ENCODE data around the gene LTBP1. TPM values are rescaled to one million over a fixed set of nuclear protein-coding genes. Genes with fewer than 3 reads are reported as not detected.

The LTBP1 gene
- total and polyA plus RNA-seq, 2 experiments from 2014 or later: 15.7 to 49.8 TPM

GRCh38 chr2:33240178-33240577, 293.4 kb downstream of the LTBP1 start:
- no peaks in the 10 kb centered on the region for H3K27me3 Mint-ChIP-seq (ENCODE audit: insufficient read depth, low read depth, poor library complexity)
- H4K20me1 ChIP-seq (replicated peaks; ENCODE audit: insufficient read depth): no peaks in the 10 kb centered on the region
- no peaks in the 10 kb centered on the region for H3F3A ChIP-seq (replicated peaks; ENCODE audit: low read depth)
- no peak for TF ChIP-seq CTCF (conservative IDR thresholded peaks at IDR 0.05; ENCODE audit: low read depth in 2 of 2)
- no peak for TF ChIP-seq ETS1 (IDR thresholded peaks at IDR 0.05)
- TF ChIP-seq EZH2phosphoT487 (IDR thresholded peaks at IDR 0.05; ENCODE audit: unreplicated experiment): no peak
- TF ChIP-seq CREB1 (CRISPR knock-in tag; IDR thresholded peaks at IDR 0.05; ENCODE audit: low read depth): no peak
- no peak for TF ChIP-seq ZNF462 (CRISPR knock-in tag; IDR thresholded peaks at IDR 0.05)
- no peaks in the 10 kb centered on the region for H3K36me3 ChIP-seq (ENCODE audit: insufficient read depth)
- H3K4me2 ChIP-seq: no peak overlapping the region
- no peaks in the 10 kb centered on the region for H3K4me1 ChIP-seq (ENCODE audit: insufficient read depth)
- no peak overlapping the region for H3K27ac ChIP-seq (ENCODE audit: low read depth)
- H3K27me3 ChIP-seq (ENCODE audit: insufficient read depth): no peaks in the 10 kb centered on the region
- H3K27ac Mint-ChIP-seq: no peak overlapping the region
- no peaks in the 10 kb centered on the region for H3K9me2 ChIP-seq (ENCODE audit: insufficient read depth)
- DNase-seq (ENCODE audit: low spot score) (no peak), ATAC-seq (no peak)
- no peak overlapping the region for H3K4me3 Mint-ChIP-seq
- H3K9me3 Mint-ChIP-seq: no peaks in the 10 kb centered on the region
- no peak overlapping the region for H3K4me3 ChIP-seq
- no peaks in the 10 kb centered on the region for H3K36me3 Mint-ChIP-seq (ENCODE audit: low read depth)
- H3K4me1 Mint-ChIP-seq: no peaks in the 10 kb centered on the region
- H3K79me2 ChIP-seq (replicated peaks; ENCODE audit: insufficient read depth): no peaks in the 10 kb centered on the region
- H2AFZ ChIP-seq: no peak overlapping the region

Measured in GM23338 (cell line).